ENCODE results near the gene ATAD3C.
"Not testable (repeated sequence)": the region's sequence is repeated elsewhere in the genome, so short reads cannot be mapped to it uniquely, and the experiment has no call there.

The ATAD3C gene, protein sequence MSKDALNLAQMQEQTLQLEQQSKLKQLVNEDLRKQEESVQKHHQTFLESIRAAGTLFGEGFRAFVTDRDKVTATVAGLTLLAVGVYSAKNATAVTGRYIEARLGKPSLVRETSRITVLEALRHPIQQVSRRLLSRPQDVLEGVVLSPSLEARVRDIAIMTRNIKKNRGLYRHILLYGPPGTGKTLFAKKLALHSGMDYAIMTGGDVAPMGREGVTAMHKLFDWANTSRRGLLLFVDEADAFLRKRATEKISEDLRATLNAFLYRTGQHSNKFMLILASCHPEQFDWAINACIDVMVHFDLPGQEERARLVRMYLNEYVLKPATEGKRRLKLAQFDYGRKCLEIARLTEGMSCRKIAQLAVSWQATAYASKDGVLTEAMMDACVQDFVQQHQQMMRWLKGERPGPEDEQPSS

DNA sequence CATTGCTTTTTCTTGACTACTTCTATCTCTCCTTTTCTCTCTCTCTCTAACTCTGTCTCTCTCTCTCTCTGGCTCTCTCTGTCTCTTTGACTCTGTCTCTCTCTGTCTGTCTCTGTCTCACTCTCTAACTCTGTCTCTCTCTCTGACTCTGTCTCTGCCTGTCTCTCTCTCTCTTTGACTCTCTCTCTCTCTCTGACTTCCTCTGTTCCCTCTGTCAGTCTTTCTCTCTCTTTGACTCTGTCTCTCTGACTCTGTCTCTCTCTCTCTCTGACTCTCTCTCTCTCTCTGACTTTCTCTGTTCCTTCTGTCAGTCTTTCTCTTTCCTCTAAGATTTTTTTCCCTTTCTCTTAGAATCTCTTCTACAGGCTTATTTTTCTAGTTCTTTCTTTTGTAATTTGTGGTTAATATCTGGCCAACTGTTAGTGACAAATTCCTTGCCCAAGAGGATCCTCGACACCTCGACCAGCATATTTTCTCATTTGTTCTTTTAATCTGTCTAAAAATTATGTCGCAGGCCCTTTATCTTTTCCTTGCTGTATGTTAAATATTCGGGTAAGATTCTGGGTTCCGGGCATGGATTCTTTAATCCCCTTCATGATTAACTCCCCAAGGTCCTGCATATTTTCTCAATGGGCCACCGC is at the start of gene ATAD3C:
ATAD3C (plus strand) TSS at position 591 of the 641 bp plus-strand sequence. CDS start 995 bp downstream, outside the sequence.
- Mint-ChIP-seq H3K27ac (no peak within 1 kb of the TSS), H3K27me3 (peaks cover 10% of the 10 kb centered on the region), H3K9me3 (no peaks in the 10 kb centered on the region), H3K4me1 (no peaks in the 10 kb centered on the region), H3K36me3 (no peaks in the 10 kb centered on the region), H3K4me3 (no peak within 1 kb of the TSS)
- ATAC-seq = no peak

DNA sequence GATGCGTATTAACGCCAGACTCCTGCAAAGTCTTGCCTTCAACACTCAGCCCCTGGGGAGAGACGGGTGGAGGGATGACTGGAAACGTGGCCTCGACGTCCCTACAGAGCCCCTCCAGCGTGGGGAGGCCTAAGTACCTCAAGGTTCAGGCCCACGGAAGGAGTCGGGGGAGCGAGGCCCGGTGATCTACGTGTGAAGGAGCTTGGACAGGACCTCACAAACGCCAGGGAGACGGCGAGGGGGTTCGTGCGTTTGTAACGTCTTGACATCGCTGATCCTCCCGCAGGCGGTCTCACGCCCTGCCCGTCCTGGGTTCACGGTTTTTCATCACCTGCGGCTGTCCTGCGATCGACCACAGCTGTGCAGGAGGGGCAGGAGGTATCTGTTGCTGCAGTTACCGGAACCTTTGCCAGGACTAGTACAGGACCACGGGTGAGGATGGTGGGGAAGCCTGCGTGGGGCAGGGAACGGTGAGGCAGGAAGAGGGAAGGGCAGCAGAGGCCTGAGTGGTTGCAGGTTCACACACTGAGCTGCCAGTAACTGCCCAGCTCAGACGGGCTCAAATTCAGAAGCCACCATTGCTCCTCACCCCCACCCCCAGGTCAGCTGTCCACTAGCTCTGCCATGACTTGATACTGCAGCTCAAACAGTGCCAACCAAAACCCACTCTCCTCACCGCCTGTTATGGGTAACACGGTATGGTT is 49.5 kb upstream of the ATAD3C start:
- Mint-ChIP-seq H3K27me3 (no peaks in the 10 kb centered on the region), H3K9me3 (no peaks in the 10 kb centered on the region), H3K4me3 (peak overlapping the region; percentile 91), H3K27ac (peak overlapping the region; percentile 91), H3K4me1 (peaks cover 51% of the 10 kb centered on the region), H3K36me3 (peaks cover 59% of the 10 kb centered on the region)
- peak; percentile 5 for ATAC-seq

DNA sequence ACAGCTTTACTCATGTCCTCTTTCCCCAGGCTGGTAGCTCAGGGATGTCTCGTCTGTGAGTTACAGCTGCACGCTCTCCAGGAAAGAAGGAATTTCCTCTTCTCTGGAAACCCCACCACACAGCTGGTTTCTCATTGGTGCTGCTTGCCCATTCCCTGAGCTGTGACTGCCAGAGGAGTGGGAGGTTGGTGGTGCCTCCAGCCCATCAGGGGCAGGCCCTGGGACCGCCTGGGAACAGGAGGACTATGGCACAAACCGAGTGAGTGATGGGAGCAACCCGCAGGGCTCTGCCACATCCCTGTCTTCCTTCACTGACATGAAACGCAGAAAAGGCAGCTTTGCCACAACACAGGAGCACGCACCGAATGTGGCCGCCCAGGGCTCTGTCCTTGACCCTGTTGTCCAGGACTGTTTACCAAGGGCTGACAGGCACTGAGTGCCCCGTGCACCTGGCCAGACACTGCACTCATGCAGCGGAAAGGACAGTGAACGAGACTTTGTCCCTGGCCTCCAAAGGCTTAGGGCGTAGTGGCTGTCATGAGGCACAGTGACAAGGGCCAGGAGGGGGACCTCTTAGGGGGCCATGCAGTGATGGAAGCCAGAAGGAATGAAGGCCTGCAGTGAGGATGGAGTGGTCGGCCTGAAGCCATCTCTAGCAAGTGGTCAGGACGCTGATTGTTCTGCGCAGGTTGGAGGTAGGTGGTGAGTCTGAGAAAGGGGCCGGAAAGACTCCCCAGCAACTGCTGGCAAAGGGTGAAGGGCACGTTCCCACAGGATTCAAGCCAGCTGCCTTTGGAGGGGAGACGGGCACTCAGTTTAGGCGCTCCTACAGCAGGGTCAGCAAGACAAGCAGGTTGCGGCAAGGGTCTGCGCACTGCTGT is 48.7 kb upstream of the ATAD3C start:
- peaks cover 58% of the 10 kb centered on the region for H3K36me3 Mint-ChIP-seq

DNA sequence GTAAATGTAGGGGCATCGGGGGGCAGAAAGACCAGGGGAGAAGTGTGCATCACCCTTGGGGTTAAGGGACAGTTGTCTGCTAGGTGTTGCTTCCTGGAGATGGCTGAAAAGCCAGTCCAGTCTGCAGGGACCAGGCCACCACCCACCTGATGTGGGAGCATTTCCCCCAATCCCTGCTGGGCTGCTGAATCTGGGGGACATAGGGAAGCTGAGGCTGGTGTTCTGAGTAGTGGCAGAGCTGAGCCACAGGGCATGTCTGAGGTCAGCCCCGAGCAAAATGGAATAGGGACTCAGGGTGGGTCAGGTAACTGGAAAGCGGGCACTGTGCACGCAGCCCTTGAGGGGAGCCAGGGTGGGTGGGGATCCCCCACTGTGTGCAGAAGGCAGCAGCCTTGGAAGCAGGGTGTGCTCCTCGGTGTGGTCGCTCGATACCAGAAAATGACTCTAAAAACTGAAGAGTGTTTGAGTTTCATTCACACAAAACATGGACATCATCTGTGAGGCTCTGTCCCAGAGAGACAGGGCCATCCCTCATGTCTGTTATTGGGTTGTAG is 48.0 kb upstream of the ATAD3C start:
- no peak for ATAC-seq
- Mint-ChIP-seq H3K27ac (peak overlapping the region; percentile 91), H3K4me1 (peaks cover 57% of the 10 kb centered on the region), H3K27me3 (no peaks in the 10 kb centered on the region), H3K36me3 (peaks cover 62% of the 10 kb centered on the region), H3K9me3 (no peaks in the 10 kb centered on the region), H3K4me3 (peak overlapping the region; percentile 34)

More for the DNA sequence above, 48.7 kb upstream of the ATAD3C start:
- Mint-ChIP-seq H3K27ac (peak overlapping the region; percentile 91), H3K4me3 (peak overlapping the region; percentile 91), H3K9me3 (no peaks in the 10 kb centered on the region), H3K27me3 (no peaks in the 10 kb centered on the region), H3K4me1 (peaks cover 51% of the 10 kb centered on the region)
- no peak for ATAC-seq

DNA sequence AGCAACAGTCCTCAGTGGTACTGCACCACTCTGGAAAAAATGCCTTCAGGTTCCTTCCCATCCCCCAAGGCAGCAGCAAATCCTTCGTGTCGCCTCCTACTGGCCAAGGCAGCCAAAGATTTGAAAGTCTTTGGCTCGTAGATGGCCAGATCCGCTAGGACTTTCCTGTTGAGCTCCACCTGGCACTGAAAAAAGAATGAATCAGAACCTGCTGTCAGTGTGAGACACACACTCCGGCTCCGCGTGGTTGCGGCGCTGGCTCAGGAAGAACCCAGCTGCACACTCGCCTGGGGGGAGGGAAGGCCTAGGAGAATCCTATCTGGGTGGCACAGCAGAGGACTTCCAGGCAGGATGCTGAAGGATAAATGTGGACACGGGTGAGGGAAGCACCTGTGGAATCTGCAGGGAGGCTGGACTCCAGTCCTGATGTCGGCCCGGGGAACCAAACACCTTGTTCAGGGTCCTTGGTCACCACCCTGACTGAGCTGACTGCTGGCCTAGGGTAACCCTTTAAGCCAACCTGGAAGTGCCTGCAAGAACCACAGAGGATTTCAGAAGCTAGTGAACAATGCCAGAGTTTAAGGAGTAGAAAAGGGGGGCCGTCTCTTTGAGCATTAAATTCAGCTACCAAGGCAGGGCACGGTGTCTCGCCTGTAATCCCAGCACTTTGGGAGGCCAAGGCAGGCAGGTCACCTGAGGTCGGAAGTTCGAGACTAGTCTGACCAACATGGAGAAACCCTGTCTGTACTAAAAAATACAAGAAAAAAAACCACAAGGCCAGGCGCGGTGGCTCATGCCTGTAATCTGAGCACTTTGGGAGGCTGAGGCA is 47.2 kb upstream of the ATAD3C start:
- H3K4me3 Mint-ChIP-seq = peak overlapping the region; percentile 37
- H3K27me3 Mint-ChIP-seq = no peaks in the 10 kb centered on the region
- peak overlapping the region; percentile 40 for H3K27ac Mint-ChIP-seq
- no peaks in the 10 kb centered on the region for H3K9me3 Mint-ChIP-seq
- H3K36me3 Mint-ChIP-seq = peaks cover 63% of the 10 kb centered on the region
- no peak for ATAC-seq
- H3K4me1 Mint-ChIP-seq = peaks cover 58% of the 10 kb centered on the region

DNA sequence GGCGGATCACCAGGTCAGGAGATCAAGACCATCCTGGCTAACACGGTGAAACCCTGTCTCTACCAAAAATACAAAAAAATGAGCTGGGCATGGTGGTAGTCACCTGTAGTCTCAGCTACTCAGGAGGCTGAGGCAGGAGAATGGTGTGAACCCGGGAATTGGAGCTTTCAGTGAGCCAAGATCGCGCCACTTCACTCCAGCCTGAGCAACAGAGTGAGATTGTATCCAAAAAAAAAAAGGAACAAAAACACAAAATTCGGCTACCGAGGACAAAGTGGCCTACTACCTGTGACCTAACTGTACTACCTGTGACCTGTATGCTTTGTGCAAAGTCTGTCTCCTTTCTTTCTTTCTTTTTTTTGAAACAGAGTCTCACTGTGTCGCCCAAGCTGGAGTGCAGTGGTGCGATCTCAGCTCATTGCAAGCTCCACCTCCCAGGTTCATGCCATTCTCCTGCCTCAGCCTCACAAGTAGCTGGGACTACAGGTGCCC is 46.5 kb upstream of the ATAD3C start:
- Mint-ChIP-seq H3K36me3 (peaks cover 56% of the 10 kb centered on the region), H3K4me1 (peaks cover 57% of the 10 kb centered on the region), H3K27ac (peak overlapping the region; percentile 5)
- not testable (repeated sequence) for H3K4me3 Mint-ChIP-seq, ATAC-seq, H3K9me3 Mint-ChIP-seq, H3K27me3 Mint-ChIP-seq

DNA sequence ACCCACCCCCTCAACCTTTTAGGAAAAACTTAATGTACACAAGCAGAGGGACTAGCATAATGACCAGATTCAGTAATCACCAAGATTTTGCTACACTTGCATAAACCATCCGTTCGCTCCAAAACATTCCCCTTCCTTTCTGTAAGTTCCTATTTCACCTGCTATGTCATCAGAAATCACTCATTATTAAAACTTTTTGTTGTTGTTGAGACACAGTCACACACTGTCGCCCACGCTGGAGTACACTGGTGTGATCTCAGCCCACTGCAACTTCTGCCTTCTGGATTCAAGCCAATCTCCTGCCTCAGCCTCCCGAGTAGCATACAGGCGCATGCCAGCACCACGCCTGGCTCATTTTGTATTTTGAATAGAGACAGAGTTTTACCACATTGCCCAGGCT is 45.8 kb upstream of the ATAD3C start:
- Mint-ChIP-seq H3K27ac (peak overlapping the region; percentile 5), H3K9me3 (no peaks in the 10 kb centered on the region), H3K4me3 (no peak overlapping the region), H3K36me3 (peaks cover 53% of the 10 kb centered on the region), H3K27me3 (no peaks in the 10 kb centered on the region), H3K4me1 (peaks cover 57% of the 10 kb centered on the region)
- no peak for ATAC-seq

DNA sequence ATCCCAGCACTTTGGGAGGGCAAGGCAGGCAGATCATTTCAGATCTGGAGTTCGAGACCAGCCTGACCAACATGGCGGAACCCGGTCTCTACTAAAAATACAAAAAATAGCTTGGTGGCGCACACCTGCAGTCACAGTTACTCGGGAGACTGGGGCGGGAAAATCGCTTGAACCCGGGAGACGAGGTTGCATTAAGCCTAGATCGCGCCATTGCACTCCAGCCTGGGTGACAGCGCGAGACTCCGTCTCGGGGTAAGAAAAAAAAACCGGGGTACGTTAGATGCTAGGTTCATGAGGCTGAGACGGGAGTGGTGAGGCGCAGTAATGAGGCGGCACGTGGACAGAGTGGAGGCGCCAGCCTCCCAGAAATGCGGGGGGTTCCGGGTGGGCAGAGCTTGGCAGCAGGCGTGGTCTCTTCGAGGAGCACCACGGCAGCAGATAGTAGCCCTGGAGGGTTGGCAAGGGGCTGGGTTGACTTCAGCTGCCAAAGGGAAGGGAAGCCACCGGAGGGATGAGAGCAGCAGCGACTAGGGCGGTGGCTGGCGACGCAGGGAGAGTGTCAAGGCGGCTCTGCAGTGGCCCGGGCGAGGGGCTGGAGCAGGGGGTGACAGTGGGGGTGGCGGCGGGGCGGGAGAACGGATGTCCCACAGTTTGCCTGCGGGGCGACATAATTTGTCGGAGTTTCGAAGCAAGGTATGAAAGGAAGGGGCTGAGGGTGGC is 43.2 kb upstream of the ATAD3C start:
- H3K9me3 Mint-ChIP-seq = no peaks in the 10 kb centered on the region
- H3K27ac Mint-ChIP-seq = peak overlapping the region; percentile 91
- ATAC-seq = peak; percentile 14
- H3K36me3 Mint-ChIP-seq = peaks cover 46% of the 10 kb centered on the region
- no peaks in the 10 kb centered on the region for H3K27me3 Mint-ChIP-seq
- peaks cover 46% of the 10 kb centered on the region for H3K4me1 Mint-ChIP-seq
- peak overlapping the region; percentile 92 for H3K4me3 Mint-ChIP-seq

DNA sequence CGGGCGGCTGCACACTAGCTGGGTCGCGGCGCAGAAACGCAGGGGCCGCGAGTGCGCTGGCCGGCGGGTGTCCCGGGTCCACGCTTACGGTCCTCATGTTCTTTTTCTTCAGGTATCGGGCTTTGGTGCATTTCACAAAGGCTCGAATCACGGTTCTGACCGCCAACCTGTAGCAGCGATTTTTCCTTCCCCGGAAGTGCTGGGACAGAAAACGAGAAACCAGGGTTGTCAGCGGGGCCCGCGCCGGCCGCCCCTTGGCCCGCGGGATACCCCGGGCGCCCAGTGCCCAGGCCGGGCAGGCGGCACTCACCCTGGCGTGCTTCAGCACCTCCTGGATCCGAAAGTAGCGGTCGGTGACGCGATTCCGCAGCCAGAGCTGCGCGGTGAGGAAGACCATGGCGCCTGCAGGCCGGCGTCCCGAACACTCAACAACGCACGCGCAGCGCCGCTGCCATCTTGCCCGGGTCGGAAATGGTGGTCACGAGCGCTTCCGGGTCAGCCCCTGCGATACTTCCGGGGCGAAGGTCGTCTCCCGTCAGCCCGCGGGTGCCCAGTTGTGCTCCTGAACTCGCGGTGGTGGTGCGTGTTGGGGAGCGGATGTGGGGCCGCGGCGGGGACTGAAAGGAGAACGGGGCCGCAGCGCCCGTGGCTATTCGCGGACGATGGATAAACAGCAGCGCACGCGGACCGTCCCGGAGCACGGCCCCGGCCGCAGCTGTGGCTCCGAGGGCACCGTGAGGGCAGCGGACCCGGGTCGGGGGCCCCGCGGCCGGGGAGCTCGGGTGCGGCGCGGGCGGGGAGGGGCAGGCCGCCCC is 42.5 kb upstream of the ATAD3C start, which contains the start of gene MRPL20:
MRPL20 (minus strand) TSS at position 473 of the 815 bp plus-strand sequence; CDS start at position 397, 76 bp downstream.
- Mint-ChIP-seq H3K4me3 (peak within 1 kb of the TSS; percentile 92), H3K9me3 (no peaks in the 10 kb centered on the region), H3K36me3 (peaks cover 43% of the 10 kb centered on the region), H3K27me3 (no peaks in the 10 kb centered on the region), H3K4me1 (peaks cover 44% of the 10 kb centered on the region), H3K27ac (peak within 1 kb of the TSS; percentile 91)
- ATAC-seq = peak; percentile 98

DNA sequence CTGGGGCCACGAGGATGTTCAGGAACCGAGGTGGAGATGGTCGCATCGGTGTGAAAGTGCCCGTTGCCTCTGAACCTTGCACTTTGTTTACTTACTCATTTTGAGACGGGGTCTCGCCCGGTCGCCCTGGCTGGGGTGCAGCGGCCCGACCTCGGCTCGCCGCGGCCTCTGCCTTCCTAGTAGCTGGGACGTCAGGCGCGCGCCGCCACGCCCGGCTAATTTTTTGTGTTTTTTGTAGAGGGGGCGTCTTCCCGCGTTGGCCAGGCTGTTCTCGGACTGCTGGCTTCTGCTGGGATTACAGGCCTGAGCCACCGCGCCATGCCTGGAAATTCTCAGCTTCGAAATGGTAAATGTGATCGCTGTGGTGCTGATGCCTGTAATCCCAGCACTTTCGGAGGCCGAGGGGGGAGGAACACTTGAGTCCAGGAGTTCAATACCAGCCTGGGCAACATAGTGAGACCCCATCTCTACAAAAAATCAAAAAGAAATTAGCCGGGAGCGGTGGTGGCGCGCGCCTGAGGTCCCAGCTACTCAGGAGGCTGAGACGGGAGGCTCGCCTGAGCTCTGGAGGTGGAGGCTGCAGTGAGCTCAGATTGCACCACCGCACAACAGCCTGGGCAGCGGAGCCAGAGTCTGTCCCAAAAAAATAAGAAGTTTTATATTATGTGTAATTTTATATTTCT is 41.7 kb upstream of the ATAD3C start:
- peak overlapping the region; percentile 92 for H3K4me3 Mint-ChIP-seq
- H3K36me3 Mint-ChIP-seq = peaks cover 37% of the 10 kb centered on the region
- peaks cover 40% of the 10 kb centered on the region for H3K4me1 Mint-ChIP-seq
- H3K9me3 Mint-ChIP-seq = no peaks in the 10 kb centered on the region
- ATAC-seq = peak; percentile 61
- no peaks in the 10 kb centered on the region for H3K27me3 Mint-ChIP-seq
- H3K27ac Mint-ChIP-seq = peak overlapping the region; percentile 91

DNA sequence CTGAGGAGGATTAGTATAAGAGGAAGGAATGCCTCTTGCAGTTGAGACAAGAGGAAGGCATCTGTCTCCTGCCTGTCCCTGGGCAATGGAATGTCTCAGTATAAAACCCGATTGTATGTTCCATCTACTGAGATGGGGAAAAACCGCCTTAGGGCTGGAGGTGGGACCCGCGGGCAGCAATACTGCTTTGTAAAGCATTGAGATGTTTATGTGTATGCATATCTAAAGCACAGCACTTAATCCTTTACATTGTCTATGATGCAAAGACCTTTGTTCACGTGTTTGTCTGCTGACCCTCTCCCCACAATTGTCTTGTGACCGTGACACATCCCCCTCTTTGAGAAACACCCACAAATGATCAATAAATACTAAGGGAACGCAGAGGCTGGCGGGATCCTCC is 39.3 kb upstream of the ATAD3C start:
- not testable (repeated sequence) for H3K4me3 Mint-ChIP-seq, H3K9me3 Mint-ChIP-seq, ATAC-seq, H3K27ac Mint-ChIP-seq, H3K27me3 Mint-ChIP-seq
- Mint-ChIP-seq H3K4me1 (peaks cover 26% of the 10 kb centered on the region), H3K36me3 (peaks cover 17% of the 10 kb centered on the region)

DNA sequence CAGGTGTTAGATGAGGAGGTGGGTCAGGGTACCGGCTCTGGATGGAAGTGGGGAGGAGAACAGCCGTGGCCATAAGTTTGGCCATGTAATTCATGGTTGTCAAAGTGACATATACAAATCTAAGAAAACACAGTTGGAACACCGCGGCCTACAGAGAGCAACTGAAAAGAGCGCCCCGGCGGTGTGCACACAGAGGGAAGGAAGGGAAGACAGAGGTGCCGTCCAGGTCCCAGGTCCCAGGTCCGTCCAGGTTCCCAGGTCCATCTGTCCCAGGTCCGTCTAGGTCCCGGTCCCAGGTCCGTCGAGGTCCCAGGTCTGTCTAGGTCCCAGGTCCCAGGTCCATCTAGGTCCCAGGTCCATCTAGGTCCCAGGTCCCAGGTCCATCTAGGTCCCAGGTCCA is 37.9 kb upstream of the ATAD3C start:
- H3K27me3 Mint-ChIP-seq = no peaks in the 10 kb centered on the region
- peaks cover 12% of the 10 kb centered on the region for H3K4me1 Mint-ChIP-seq
- no peak for ATAC-seq
- no peak overlapping the region for H3K4me3 Mint-ChIP-seq
- no peaks in the 10 kb centered on the region for H3K9me3 Mint-ChIP-seq
- H3K27ac Mint-ChIP-seq = no peak overlapping the region
- H3K36me3 Mint-ChIP-seq = peaks cover 6% of the 10 kb centered on the region
